Hindlimb muscle (tissue), 1 donor: Measurements from ENCODE around the gene MRPL23. TPM values are rescaled to one million over a fixed set of nuclear protein-coding genes. Genes with fewer than 3 reads are reported as not detected.

Experiments used
- DNase-seq: peaks from one replicate; pipeline ENCODE4 v3.0.0-alpha.2; 2013
- polyA plus RNA-seq: library from polyadenylated mRNA; unstranded; fragments of 120-200 nt; gene quantifications from one replicate; pipeline ENCODE4 v1.2.1, GENCODE V29; 2013; ENCODE audit not compliant: insufficient read length

Gene MRPL23
- polyA plus RNA-seq, 1 donor: 86.9 TPM

GRCh38 chr11:1998290-1998689, 51.2 kb downstream of the MRPL23 start:
- DNase-seq: no peak

- DNase-seq: no peak
These were observed 51.7 kb downstream of the MRPL23 start for GRCh38 chr11:1998861-1999260.

GRCh38 chr11:2002042-2002776, 55.1 kb downstream of the MRPL23 start:
- no peak for DNase-seq

GRCh38 chr11:2002807-2003206, 55.7 kb downstream of the MRPL23 start:
- no peak for DNase-seq

GRCh38 chr11:2004466-2004865, 57.3 kb downstream of the MRPL23 start:
- no peak for DNase-seq

Other genes with a start within 250 kb of the MRPL23 start
- gene IFITM10, start 196.7 kb upstream of the MRPL23 start, polyA plus RNA-seq: 0.19 TPM
- 137 TPM for gene CTSD, start 183.4 kb upstream of the MRPL23 start, polyA plus RNA-seq
- gene SYT8, start 112.3 kb upstream of the MRPL23 start, polyA plus RNA-seq: 0.44 TPM
- gene TNNI2, start 108.4 kb upstream of the MRPL23 start, polyA plus RNA-seq: 3,747 TPM
- gene LSP1, start 94.2 kb upstream of the MRPL23 start, polyA plus RNA-seq: 77.7 TPM
- gene PRR33, start 55.4 kb upstream of the MRPL23 start, polyA plus RNA-seq: 7.2 TPM
- 8,959 TPM for gene TNNT3, start 27.6 kb upstream of the MRPL23 start, polyA plus RNA-seq
- 14,324 TPM for gene H19, start 50.5 kb downstream of the MRPL23 start, polyA plus RNA-seq
- 5,095 TPM for gene IGF2, start 192.1 kb downstream of the MRPL23 start, polyA plus RNA-seq
- not detected for gene INS, start 213.9 kb downstream of the MRPL23 start, polyA plus RNA-seq
- gene TH, start 224.5 kb downstream of the MRPL23 start, polyA plus RNA-seq: 0.66 TPM